HG02588 (cell line): ENCODE results near the gene PHLDB2.
"Not testable (repeated sequence)": the region's sequence is repeated elsewhere in the genome, so short reads cannot be mapped to it uniquely, and the experiment has no call there.

Experiments
- ATAC-seq: cut with Tn5 transposase; IDR thresholded peaks from one replicate; pipeline ENCODE4 v1.9.1; 2021; ENCODE audit warnings: mild to moderate bottlenecking, moderate library complexity; ENCODE audit not compliant: unreplicated experiment

The PHLDB2 gene

GRCh38 chr3:111859061-111859973, at the start of gene PHLDB2:
PHLDB2 (plus strand) TSS chr3:111859265; CDS start chr3:111884078, 24,813 bp downstream.
- ATAC-seq: peak; percentile 28

- ATAC-seq: no peak
These were observed 48.2 kb upstream of the PHLDB2 start for GRCh38 chr3:111810909-111811308.

DNA sequence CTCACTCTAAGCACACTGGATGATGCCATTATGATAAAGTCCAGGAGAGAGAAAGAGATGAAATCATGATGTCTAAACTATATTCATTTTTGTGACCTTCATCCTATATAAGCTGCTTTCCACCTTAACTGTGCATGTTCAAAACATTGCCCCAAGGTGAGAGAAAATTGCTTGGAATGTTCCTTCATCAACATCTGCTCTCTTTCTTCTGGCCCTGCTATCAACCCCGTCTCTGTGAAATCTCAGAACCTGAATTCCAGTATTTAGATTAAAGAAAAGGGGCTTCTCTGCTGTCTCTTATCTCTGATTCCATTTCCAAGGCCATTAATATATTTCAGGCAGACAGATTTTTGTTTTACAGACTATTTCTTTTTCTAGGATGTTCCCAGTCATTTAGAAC, 47.3 kb upstream of the PHLDB2 start:
- no peak for ATAC-seq

- no peak for ATAC-seq
These were observed 46.4 kb upstream of the PHLDB2 start for GRCh38 chr3:111812701-111813100.

GRCh38 chr3:111813441-111813840, 45.6 kb upstream of the PHLDB2 start:
- no peak for ATAC-seq

DNA sequence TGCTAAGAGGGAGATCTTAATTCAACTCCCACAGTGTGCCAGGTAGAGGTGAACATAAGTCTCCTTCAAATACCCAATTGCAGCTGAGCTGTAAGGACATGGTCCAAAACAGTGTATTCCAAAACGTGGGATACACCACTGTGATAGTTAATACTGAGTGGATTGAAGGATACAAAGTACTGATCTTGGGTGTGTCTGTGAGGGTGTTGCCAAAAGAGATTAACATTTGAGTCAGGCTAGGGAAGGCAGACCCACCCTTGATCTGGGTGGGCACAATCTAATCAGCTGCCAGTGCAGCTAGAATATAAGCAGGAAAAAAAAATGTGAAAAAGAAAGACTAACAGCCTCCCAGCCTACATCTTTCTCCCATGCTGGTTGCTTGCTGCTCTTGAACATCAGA, 45.1 kb upstream of the PHLDB2 start:
- ATAC-seq: no peak

DNA sequence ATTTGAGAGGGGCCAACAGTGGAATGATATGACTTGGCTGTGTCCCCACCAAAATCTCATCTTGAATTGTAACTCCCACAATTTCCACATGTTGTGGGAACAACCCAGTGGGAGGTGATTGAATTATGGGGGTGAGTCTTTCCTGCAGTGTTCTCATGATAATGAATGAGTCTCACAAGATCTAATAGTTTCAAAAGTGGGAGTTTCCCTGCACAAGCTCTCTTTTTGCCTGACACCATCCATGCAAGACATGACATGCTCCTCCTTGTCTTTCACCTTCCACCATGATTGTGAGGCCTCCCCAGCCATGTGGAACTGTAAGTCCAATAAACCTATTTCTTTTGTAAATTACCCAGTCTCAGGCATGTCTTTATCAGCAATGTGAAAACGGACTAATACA, 42.3 kb upstream of the PHLDB2 start:
- not testable (repeated sequence) for ATAC-seq

- ATAC-seq: no peak
These were observed 39.1 kb upstream of the PHLDB2 start for GRCh38 chr3:111819927-111820326.

- no peak for ATAC-seq
These were observed 38.4 kb upstream of the PHLDB2 start for GRCh38 chr3:111820651-111821050.

DNA sequence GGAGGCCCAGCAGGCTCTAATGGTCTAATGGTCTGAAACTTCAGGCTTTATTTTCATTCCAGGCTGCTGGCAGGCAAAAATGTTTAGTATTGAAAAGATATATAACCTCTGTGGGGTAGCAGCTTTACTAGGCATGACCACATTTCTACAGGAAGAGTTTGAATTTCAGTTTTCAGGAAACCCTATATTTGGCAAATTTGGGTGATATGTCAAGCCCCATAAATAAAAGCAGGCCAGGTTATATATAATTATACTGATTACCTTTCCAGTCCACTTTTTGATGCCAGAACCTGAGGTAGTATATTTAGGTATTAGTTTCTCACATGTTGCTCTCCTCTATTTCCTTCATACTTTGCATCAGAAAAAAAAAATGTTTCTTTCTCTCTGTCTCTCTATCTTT, 37.2 kb upstream of the PHLDB2 start:
- ATAC-seq: no peak

DNA sequence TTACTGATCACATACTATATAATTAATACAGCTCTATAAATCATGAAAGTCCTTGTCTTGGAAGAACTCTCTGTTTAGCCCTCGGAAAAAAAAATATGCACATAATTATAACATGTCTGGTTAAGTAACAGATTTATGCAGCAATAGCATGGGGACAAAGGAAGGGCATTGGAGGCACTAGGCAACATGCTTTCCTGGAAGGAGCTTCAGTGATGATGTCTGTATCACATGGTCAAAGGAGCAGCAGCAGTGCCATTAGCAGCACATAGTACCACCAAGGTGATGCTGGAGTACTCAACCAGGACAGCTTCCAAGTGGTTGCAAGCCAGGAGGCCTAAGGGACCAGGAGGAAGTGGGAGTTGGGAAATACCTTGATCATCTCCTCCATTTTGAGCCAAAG, 36.3 kb upstream of the PHLDB2 start:
- no peak for ATAC-seq

DNA sequence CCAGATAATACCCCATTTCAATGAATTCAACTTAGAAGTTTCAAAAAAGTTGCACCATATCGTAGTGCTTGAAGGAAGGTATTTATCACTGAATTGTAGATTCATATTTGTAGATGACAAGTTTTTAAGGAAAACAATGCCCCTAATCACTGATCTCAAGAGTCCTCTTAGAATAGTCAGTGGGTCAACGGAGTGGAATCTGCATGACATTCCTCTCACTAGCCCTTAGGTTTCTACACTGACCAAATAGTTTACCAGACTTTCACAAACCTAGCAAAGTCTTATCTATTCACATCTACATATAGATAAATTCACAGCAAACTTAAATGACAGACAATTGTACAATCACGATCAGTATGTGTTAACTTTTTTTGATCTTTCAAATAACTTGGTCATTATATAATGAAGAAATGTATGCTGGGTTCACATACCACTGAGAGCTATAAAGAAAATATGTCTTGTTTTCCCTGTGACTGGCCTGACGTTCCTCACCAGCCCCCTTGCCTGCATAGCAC, 35.7 kb upstream of the PHLDB2 start:
- ATAC-seq: no peak

- ATAC-seq: no peak
These were observed 34.7 kb upstream of the PHLDB2 start for GRCh38 chr3:111824351-111824750.

DNA sequence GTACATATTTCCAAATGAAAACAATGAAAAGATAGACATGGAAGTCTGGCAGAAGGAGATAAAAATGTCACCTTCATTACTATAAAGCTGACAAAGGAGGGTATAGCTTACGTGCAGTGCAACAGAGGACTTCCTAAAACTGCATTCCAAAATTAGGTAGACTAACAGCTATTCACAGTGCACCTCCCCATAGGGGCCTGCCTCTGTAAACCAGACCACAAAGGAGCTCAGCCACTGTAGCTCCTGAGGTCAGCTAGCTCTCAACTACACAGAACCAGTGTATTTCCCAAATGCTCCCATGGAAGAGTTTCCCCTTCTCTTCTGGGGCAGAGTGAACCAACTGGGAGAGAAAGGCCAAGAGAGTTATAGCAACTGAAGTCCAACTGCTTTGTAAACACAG, 31.2 kb upstream of the PHLDB2 start:
- no peak for ATAC-seq

GRCh38 chr3:111828530-111828929, 30.5 kb upstream of the PHLDB2 start:
- ATAC-seq: no peak

DNA sequence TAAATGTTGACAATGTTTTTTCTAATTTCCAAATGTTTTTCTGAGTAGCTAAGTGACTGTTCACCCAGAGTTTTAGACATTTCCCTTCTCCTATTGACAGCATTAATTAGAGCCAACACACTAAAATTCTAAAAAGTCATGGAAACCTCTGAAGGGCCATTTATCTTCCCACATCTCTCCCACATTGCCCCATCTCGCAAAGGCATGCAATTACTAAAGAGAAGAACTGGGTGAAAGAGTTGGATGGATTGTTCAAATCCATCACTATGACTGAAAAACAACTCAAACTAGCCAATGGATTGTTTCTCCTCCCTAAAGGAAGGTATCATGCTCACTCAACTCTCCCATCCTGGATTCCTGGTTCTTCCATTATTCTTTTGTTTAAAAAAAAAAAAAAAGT, 30.0 kb upstream of the PHLDB2 start:
- ATAC-seq: no peak

DNA sequence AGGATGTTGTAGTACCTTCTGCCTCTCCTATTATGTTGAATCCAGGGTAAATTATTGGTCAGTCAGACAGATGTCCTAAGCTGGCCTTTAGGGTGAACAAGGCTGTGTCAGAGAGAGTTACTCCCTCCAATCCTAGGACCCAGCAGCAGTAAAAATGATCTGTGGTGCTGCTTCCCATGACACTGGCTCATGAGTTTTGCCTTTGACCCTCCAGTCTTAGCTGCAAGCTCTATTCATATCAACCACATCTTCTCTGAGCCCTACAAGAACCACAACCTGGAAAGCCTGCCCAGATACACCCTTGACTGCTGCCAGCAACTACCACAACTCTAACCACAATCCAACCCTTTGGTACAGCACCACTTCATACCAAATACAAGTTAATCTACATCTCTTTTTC, 27.2 kb upstream of the PHLDB2 start:
- ATAC-seq: no peak

DNA sequence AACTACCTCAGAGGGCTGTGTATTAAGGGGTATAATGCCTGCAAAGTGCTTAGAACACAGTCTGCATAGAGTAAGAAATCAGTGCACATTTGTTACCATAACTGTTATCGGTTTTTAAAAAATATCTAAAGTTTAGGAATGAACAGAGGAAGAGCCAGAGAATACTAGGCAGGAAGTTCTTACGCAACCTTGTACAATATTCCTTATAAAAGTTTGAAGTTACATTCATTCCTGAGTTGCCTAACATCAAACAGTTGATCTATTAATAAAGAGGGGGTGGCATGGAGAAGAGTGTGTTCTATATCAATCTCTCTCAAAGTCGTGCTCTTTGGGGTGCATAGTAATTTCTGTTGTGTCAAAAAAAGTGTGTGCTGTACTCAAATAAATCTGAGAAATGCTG, 22.0 kb upstream of the PHLDB2 start:
- ATAC-seq: no peak

- no peak for ATAC-seq
These were observed 20.9 kb upstream of the PHLDB2 start for GRCh38 chr3:111838133-111838532.

DNA sequence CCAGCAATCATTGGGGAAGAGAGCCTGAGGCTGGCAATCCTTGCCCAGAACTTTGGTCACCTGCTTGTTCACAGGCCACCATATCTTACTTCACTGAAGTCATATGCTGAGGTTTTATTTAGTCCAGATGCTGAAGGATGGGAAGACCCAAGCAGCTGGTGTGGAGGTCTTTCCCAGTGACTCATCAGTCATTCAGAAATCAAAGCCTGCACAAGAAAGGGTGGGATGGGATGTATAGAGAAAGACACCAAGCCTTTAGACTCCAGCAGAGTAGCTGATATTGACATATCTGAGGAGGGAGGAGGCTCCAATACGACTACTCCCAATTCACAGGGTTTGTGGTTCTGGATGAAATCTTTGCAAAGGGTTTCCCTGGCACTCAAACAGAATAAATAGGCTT, 13.0 kb upstream of the PHLDB2 start:
- ATAC-seq: no peak

DNA sequence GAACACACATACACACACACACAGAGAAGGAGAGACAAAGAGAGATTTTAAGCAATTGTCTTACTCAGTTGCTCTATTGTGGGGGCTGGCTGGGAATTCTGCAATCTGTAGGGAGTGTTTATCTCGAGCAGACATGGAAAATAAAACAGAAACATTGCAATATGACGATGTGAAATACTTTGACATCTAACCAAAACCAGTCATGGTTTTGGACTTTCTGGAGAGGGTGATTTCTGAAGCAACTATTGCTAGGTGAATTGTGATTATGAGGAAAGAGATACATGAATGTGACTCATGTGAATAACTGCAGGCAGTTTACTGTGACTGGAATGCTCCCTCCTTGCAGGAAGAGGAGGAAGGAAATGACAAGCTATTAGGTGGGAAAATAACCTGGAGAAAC, 12.3 kb upstream of the PHLDB2 start:
- ATAC-seq: no peak

DNA sequence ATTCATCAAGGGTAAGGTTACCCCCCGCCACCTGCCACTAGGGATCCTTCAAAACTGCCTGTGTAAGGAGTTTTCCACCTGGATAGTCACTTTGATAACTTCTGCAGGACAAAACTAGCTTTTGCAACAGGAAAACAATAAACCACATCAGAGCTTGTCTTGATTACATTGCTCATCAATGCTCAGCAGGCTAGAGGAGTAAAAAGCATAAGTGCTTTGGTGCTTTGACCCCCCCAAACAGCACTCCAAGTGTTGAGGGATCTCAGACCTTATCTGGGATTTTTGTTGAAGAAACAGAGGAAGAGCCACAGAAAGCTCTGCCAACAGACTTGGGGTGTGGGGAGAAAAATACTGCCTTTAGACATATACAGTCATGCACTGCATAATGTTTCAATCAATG, 10.8 kb upstream of the PHLDB2 start:
- ATAC-seq: no peak

DNA sequence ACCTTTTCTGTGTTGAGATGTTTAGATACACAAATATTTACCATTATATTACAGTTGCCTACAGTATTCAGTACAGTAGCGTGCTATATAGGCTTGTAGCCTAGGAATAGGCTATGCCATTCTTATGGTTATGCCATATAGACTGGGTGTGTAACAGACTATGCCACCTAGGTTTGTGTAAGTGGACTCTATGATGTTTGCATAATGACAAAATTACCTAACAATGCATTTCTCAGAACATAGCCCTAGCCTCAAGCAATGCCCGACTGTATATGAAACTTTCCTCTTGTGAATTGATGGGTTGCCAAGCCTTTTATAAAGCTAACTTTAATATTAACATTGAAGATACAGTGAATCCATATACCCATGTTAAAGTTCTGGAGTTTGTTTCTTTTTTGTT, 10.3 kb upstream of the PHLDB2 start:
- no peak for ATAC-seq
